Dendritic cell treated with granulocyte-macrophage colony-stimulating factor and Interleukin-4, amounts not matched to agents 40 ng/mL and 50 ng/mL, for 4 days (primary cell): Measurements from ENCODE around the gene SLC19A1.

Source experiments
- H3K27ac Mint-ChIP-seq: one replicate; pipeline ENCODE4 v1.8.0; 2022; ENCODE audit warnings: mild to moderate bottlenecking, mixed read lengths
- H3K27me3 Mint-ChIP-seq: one replicate; pipeline ENCODE4 v1.8.0; 2022; ENCODE audit warnings: mild to moderate bottlenecking, mixed read lengths
- H3K36me3 Mint-ChIP-seq: one replicate; pipeline ENCODE4 v1.8.0; 2022; ENCODE audit warnings: low read depth, mixed read lengths
- H3K4me1 Mint-ChIP-seq: one replicate; pipeline ENCODE4 v1.8.0; 2022; ENCODE audit warnings: low read depth, mixed read lengths
- H3K4me3 Mint-ChIP-seq: one replicate; pipeline ENCODE4 v1.8.0; 2022; ENCODE audit warnings: mild to moderate bottlenecking, moderate library complexity, mixed read lengths
- H3K9me3 Mint-ChIP-seq: one replicate; pipeline ENCODE4 v1.8.0; 2022; ENCODE audit warnings: mixed read lengths
- intact Hi-C: fragments of 100-400 bp; cut with micrococcal nuclease; formaldehyde crosslinking; loops from one replicate; pipeline ENCODE4 v1.15.0; 2022

SLC19A1 gene

GRCh38 chr21:45542242-45542666 lies at the start of gene SLC19A1:
SLC19A1 (minus strand) TSS chr21:45542440; CDS start chr21:45537959, 4,481 bp downstream.
- Mint-ChIP-seq H3K4me1 (peaks cover 77% of the 10 kb centered on the region), H3K27me3 (peaks cover 4% of the 10 kb centered on the region), H3K27ac (peak within 1 kb of the TSS; percentile 82), H3K4me3 (peak within 1 kb of the TSS; percentile 74), H3K9me3 (no peaks in the 10 kb centered on the region), H3K36me3 (peaks cover 21% of the 10 kb centered on the region)
- intact Hi-C loops: no loop called here

- Mint-ChIP-seq H3K9me3 (peaks cover 8% of the 10 kb centered on the region), H3K4me3 (no peak overlapping the region), H3K36me3 (no peaks in the 10 kb centered on the region), H3K27ac (no peak overlapping the region), H3K4me1 (peaks cover 14% of the 10 kb centered on the region), H3K27me3 (peaks cover 40% of the 10 kb centered on the region)
- intact Hi-C loops: loop anchor here (5.0 kb wide), 2 partner anchors 51 to 114 kb away; partner anchors contain the start of gene PCBP3
Observed at GRCh38 chr21:45591619-45592207, 49.5 kb upstream of the SLC19A1 start.

- H3K27ac Mint-ChIP-seq: no peak overlapping the region
- intact Hi-C loops: loop anchor here (5.0 kb wide), 2 partner anchors 51 to 114 kb away; partner anchors contain the start of gene PCBP3
- peaks cover 42% of the 10 kb centered on the region for H3K27me3 Mint-ChIP-seq
- H3K9me3 Mint-ChIP-seq: peaks cover 16% of the 10 kb centered on the region
- H3K4me3 Mint-ChIP-seq: peak overlapping the region; percentile 24
- H3K36me3 Mint-ChIP-seq: no peaks in the 10 kb centered on the region
- H3K4me1 Mint-ChIP-seq: peaks cover 14% of the 10 kb centered on the region
Observed at GRCh38 chr21:45590726-45591618, 48.7 kb upstream of the SLC19A1 start.

GRCh38 chr21:45590246-45590725 lies 48.0 kb upstream of the SLC19A1 start:
- Mint-ChIP-seq H3K27me3 (peaks cover 41% of the 10 kb centered on the region), H3K4me1 (peaks cover 14% of the 10 kb centered on the region), H3K9me3 (peaks cover 20% of the 10 kb centered on the region), H3K27ac (no peak overlapping the region), H3K36me3 (no peaks in the 10 kb centered on the region), H3K4me3 (peak overlapping the region; percentile 56)
- intact Hi-C loops: loop anchor here (5.0 kb wide), 2 partner anchors 52 to 113 kb away; partner anchors contain the start of gene PCBP3

GRCh38 chr21:45589686-45590245 lies 47.5 kb upstream of the SLC19A1 start:
- H3K27me3 Mint-ChIP-seq: peaks cover 39% of the 10 kb centered on the region
- no peaks in the 10 kb centered on the region for H3K36me3 Mint-ChIP-seq
- H3K27ac Mint-ChIP-seq: no peak overlapping the region
- peaks cover 14% of the 10 kb centered on the region for H3K4me1 Mint-ChIP-seq
- intact Hi-C loops: loop anchor here (5.0 kb wide), 2 partner anchors 53 to 112 kb away; partner anchors contain the start of gene PCBP3
- peaks cover 20% of the 10 kb centered on the region for H3K9me3 Mint-ChIP-seq
- H3K4me3 Mint-ChIP-seq: peak overlapping the region; percentile 56

- intact Hi-C loops: no loop called here
- H3K4me1 Mint-ChIP-seq: peaks cover 11% of the 10 kb centered on the region
- peaks cover 33% of the 10 kb centered on the region for H3K27me3 Mint-ChIP-seq
- H3K27ac Mint-ChIP-seq: no peak overlapping the region
- no peaks in the 10 kb centered on the region for H3K36me3 Mint-ChIP-seq
- H3K9me3 Mint-ChIP-seq: peaks cover 20% of the 10 kb centered on the region
- H3K4me3 Mint-ChIP-seq: no peak overlapping the region
Observed at GRCh38 chr21:45588871-45589491, 46.7 kb upstream of the SLC19A1 start.

GRCh38 chr21:45588086-45588825 lies 46.0 kb upstream of the SLC19A1 start:
- Mint-ChIP-seq H3K4me1 (peaks cover 4% of the 10 kb centered on the region), H3K4me3 (no peak overlapping the region), H3K27me3 (peaks cover 30% of the 10 kb centered on the region), H3K9me3 (peaks cover 23% of the 10 kb centered on the region), H3K27ac (no peak overlapping the region), H3K36me3 (no peaks in the 10 kb centered on the region)
- intact Hi-C loops: no loop called here

- no peak overlapping the region for H3K4me3 Mint-ChIP-seq
- H3K4me1 Mint-ChIP-seq: peaks cover 4% of the 10 kb centered on the region
- H3K36me3 Mint-ChIP-seq: no peaks in the 10 kb centered on the region
- peaks cover 28% of the 10 kb centered on the region for H3K9me3 Mint-ChIP-seq
- peaks cover 32% of the 10 kb centered on the region for H3K27me3 Mint-ChIP-seq
- H3K27ac Mint-ChIP-seq: no peak overlapping the region
- intact Hi-C loops: no loop called here
Observed at GRCh38 chr21:45586289-45586858, 44.1 kb upstream of the SLC19A1 start.

GRCh38 chr21:45584786-45585185 lies 42.5 kb upstream of the SLC19A1 start:
- peaks cover 29% of the 10 kb centered on the region for H3K27me3 Mint-ChIP-seq
- intact Hi-C loops: no loop called here
- H3K4me3 Mint-ChIP-seq: no peak overlapping the region
- H3K9me3 Mint-ChIP-seq: peaks cover 28% of the 10 kb centered on the region
- peaks cover 2% of the 10 kb centered on the region for H3K4me1 Mint-ChIP-seq
- no peak overlapping the region for H3K27ac Mint-ChIP-seq
- H3K36me3 Mint-ChIP-seq: no peaks in the 10 kb centered on the region

- Mint-ChIP-seq H3K4me3 (no peak overlapping the region), H3K27me3 (peaks cover 24% of the 10 kb centered on the region), H3K4me1 (no peaks in the 10 kb centered on the region), H3K36me3 (no peaks in the 10 kb centered on the region), H3K9me3 (peaks cover 28% of the 10 kb centered on the region), H3K27ac (no peak overlapping the region)
- intact Hi-C loops: no loop called here
Observed at GRCh38 chr21:45583831-45584509, 41.7 kb upstream of the SLC19A1 start.

- Mint-ChIP-seq H3K36me3 (no peaks in the 10 kb centered on the region), H3K4me3 (no peak overlapping the region)
Observed at GRCh38 chr21:45582128-45582527, 39.9 kb upstream of the SLC19A1 start.

GRCh38 chr21:45581322-45581712 lies 39.1 kb upstream of the SLC19A1 start:
- Mint-ChIP-seq H3K27ac (no peak overlapping the region), H3K27me3 (peaks cover 5% of the 10 kb centered on the region), H3K4me1 (no peaks in the 10 kb centered on the region), H3K36me3 (no peaks in the 10 kb centered on the region), H3K9me3 (peaks cover 16% of the 10 kb centered on the region), H3K4me3 (no peak overlapping the region)
- intact Hi-C loops: no loop called here

More at GRCh38 chr21:45582128-45582527, 39.9 kb upstream of the SLC19A1 start:
- intact Hi-C loops: no loop called here
- Mint-ChIP-seq H3K27me3 (peaks cover 8% of the 10 kb centered on the region), H3K4me1 (no peaks in the 10 kb centered on the region), H3K27ac (no peak overlapping the region), H3K9me3 (peaks cover 24% of the 10 kb centered on the region)
